Endothelial cell (in vitro differentiated cells): ENCODE data around the gene CPEB3. TPM values are rescaled to one million over a fixed set of nuclear protein-coding genes. Genes with fewer than 3 reads are reported as not detected.

Experiments
- DNase-seq: peaks from one replicate; pipeline ENCODE4 v3.0.0; 2021; ENCODE audit warnings: low spot score
- H3K27ac Mint-ChIP-seq: one replicate; pipeline ENCODE4 v1.8.0; 2021; ENCODE audit warnings: mixed read lengths, inconsistent platforms; ENCODE audit not compliant: unreplicated experiment
- H3K27me3 Mint-ChIP-seq: one replicate; pipeline ENCODE4 v1.8.0; 2021; ENCODE audit warnings: mild to moderate bottlenecking, moderate library complexity, mixed read lengths, inconsistent platforms; ENCODE audit not compliant: unreplicated experiment
- H3K36me3 Mint-ChIP-seq: one replicate; pipeline ENCODE4 v1.8.0; 2021; ENCODE audit warnings: mild to moderate bottlenecking, low read depth, mixed read lengths, inconsistent platforms; ENCODE audit not compliant: unreplicated experiment
- H3K4me1 Mint-ChIP-seq: one replicate; pipeline ENCODE4 v1.8.0; 2021; ENCODE audit warnings: mild to moderate bottlenecking, mixed read lengths, inconsistent platforms; ENCODE audit not compliant: unreplicated experiment
- H3K4me3 Mint-ChIP-seq: one replicate; pipeline ENCODE4 v1.8.0; 2021; ENCODE audit warnings: mild to moderate bottlenecking, mixed read lengths, inconsistent platforms; ENCODE audit not compliant: unreplicated experiment
- H3K9me3 Mint-ChIP-seq: one replicate; pipeline ENCODE4 v1.8.0; 2021; ENCODE audit warnings: mixed read lengths, inconsistent platforms; ENCODE audit not compliant: unreplicated experiment
- total RNA-seq: library from RNA; stranded (reverse); fragmentation: NEBNext Ultra II Directional; extraction: Animal tissue kit (Norgen Biotek cat#: 25700); gene quantifications from one replicate; pipeline ENCODE4 v1.2.1, GENCODE V29; 2021; ENCODE audit not compliant: unreplicated experiment
- TF ChIP-seq, protein P1 (sequence below): fragments of 200-600 bp; sonication (generic); IDR thresholded peaks from one replicate; pipeline ENCODE4 v1.5.0; 2021; ENCODE audit warnings: antibody characterized with exemption; ENCODE audit not compliant: unreplicated experiment

CPEB3 gene
- total RNA-seq, 1 donor from 2014 or later: 2.4 TPM

DNA sequence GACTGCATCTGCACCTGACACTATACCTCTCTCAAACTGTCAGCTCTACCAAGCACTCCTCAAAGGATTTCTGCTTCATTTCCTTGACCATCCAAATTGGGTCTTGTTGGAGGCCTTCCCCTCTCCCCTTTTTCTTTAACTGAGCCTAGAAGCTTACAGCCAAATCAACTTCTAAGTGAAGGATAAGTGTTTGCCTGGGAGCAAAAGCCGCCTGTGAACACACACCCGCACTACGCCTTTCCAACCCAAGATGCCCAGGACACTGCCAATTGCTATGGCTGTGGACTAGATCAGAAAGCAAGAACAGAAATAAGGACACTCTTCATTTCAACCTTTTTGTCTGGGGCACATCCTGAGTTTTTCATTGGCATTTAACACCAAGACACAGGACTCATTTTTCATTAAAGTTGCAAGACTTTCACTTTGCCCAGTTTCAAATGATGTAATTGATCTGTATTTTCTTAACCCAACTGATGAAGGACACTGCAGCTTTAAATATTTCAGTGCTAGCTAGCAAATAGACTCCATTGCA lies 52.8 kb downstream of the CPEB3 start:
- Mint-ChIP-seq H3K4me1 (peaks cover 13% of the 10 kb centered on the region), H3K27me3 (peaks cover 7% of the 10 kb centered on the region), H3K4me3 (no peak overlapping the region), H3K9me3 (no peaks in the 10 kb centered on the region), H3K27ac (no peak overlapping the region), H3K36me3 (peaks cover 9% of the 10 kb centered on the region)
- TF ChIP-seq, protein P1, sequence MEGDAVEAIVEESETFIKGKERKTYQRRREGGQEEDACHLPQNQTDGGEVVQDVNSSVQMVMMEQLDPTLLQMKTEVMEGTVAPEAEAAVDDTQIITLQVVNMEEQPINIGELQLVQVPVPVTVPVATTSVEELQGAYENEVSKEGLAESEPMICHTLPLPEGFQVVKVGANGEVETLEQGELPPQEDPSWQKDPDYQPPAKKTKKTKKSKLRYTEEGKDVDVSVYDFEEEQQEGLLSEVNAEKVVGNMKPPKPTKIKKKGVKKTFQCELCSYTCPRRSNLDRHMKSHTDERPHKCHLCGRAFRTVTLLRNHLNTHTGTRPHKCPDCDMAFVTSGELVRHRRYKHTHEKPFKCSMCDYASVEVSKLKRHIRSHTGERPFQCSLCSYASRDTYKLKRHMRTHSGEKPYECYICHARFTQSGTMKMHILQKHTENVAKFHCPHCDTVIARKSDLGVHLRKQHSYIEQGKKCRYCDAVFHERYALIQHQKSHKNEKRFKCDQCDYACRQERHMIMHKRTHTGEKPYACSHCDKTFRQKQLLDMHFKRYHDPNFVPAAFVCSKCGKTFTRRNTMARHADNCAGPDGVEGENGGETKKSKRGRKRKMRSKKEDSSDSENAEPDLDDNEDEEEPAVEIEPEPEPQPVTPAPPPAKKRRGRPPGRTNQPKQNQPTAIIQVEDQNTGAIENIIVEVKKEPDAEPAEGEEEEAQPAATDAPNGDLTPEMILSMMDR: no peak
- DNase-seq: no peak

DNA sequence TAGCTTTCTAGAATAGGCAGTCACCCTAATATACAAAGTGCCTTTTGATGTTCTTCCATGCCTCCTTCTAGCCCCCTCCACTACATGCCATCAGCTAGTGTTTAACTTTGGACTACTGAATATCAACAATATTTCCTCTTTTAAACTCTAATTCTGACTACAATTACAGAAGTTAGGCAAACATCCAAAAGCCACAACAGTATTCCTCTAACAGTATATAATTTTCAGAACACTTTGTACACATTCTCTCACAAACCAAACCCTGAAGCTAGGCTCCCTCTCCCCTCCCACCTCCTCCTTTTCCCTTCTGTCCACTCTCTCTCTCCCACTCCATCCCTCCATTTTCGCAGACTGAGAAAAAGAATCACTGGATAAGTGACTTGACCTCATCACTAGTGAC lies 59.7 kb downstream of the CPEB3 start:
- Mint-ChIP-seq H3K9me3 (no peaks in the 10 kb centered on the region), H3K4me1 (no peaks in the 10 kb centered on the region), H3K36me3 (no peaks in the 10 kb centered on the region), H3K4me3 (no peak overlapping the region), H3K27me3 (no peaks in the 10 kb centered on the region), H3K27ac (no peak overlapping the region)
- DNase-seq: no peak
- TF ChIP-seq, protein P1: no peak

- no peaks in the 10 kb centered on the region for H3K4me1 Mint-ChIP-seq
- DNase-seq: no peak
- TF ChIP-seq, protein P1: no peak
- no peaks in the 10 kb centered on the region for H3K9me3 Mint-ChIP-seq
- no peak overlapping the region for H3K4me3 Mint-ChIP-seq
- H3K36me3 Mint-ChIP-seq: no peaks in the 10 kb centered on the region
- peaks cover 2% of the 10 kb centered on the region for H3K27me3 Mint-ChIP-seq
- H3K27ac Mint-ChIP-seq: no peak overlapping the region
Observed at GRCh38 chr10:92222603-92223262, 68.1 kb downstream of the CPEB3 start.

- Mint-ChIP-seq H3K4me1 (no peaks in the 10 kb centered on the region), H3K27me3 (peaks cover 2% of the 10 kb centered on the region), H3K9me3 (no peaks in the 10 kb centered on the region), H3K36me3 (no peaks in the 10 kb centered on the region), H3K27ac (no peak overlapping the region), H3K4me3 (no peak overlapping the region)
- DNase-seq: no peak
- TF ChIP-seq, protein P1: no peak
Observed at GRCh38 chr10:92219559-92219958, 71.3 kb downstream of the CPEB3 start.

DNA sequence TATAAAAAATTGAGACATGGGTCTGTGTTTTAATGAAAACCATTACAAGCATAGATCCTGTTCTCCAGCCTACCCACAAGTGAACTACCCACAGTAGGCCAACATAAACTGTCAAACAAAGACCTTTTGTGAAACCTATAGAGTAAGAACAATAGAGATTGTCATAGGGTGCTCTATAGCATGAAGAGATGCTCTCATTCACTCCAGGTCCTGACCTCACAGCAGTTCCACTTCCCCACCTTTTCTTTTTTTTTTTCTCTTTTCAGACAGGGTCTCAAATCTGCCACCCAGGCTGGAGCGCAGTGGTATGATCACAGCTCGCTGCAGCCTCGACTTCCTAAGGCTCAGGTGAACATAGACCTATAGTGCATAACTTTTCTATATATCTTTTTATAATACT lies 72.3 kb downstream of the CPEB3 start:
- Mint-ChIP-seq H3K36me3 (no peaks in the 10 kb centered on the region), H3K9me3 (no peaks in the 10 kb centered on the region), H3K4me1 (no peaks in the 10 kb centered on the region), H3K4me3 (no peak overlapping the region), H3K27ac (no peak overlapping the region), H3K27me3 (no peaks in the 10 kb centered on the region)
- no peak for DNase-seq
- TF ChIP-seq, protein P1: no peak
